ENCODE results near the gene SYNPO2.
"Not testable (repeated sequence)": the region's sequence is repeated elsewhere in the genome, so short reads cannot be mapped to it uniquely, and the experiment has no call there.

The SYNPO2 gene

GRCh38 chr4:118975449-118976192 lies 87.0 kb downstream of the SYNPO2 start:
- no peak for DNase-seq

GRCh38 chr4:118976193-118976560 lies 87.5 kb downstream of the SYNPO2 start:
- DNase-seq = not testable (repeated sequence)

- DNase-seq = not testable (repeated sequence)
Observed at GRCh38 chr4:118977100-118977499, 88.4 kb downstream of the SYNPO2 start.

- DNase-seq = no peak
Observed at GRCh38 chr4:118979712-118980111, 91.1 kb downstream of the SYNPO2 start.

GRCh38 chr4:118981171-118981838 lies 92.7 kb downstream of the SYNPO2 start:
- DNase-seq = no peak

- DNase-seq = peak; percentile 79 to 88
Observed at GRCh38 chr4:118981839-118982381, 93.3 kb downstream of the SYNPO2 start.

GRCh38 chr4:118983293-118983692 lies 94.6 kb downstream of the SYNPO2 start:
- DNase-seq = no peak

- DNase-seq = peak; percentile 47 to 76
Observed at GRCh38 chr4:118983831-118984230, 95.2 kb downstream of the SYNPO2 start.

- DNase-seq = no peak
Observed at GRCh38 chr4:118985170-118986000, 96.7 kb downstream of the SYNPO2 start.

GRCh38 chr4:118987959-118988634 lies 99.4 kb downstream of the SYNPO2 start:
- DNase-seq = no peak

GRCh38 chr4:118988635-118988972 lies 100.0 kb downstream of the SYNPO2 start:
- no peak for DNase-seq

GRCh38 chr4:118989098-118990080 lies 100.7 kb downstream of the SYNPO2 start:
- no peak for DNase-seq

GRCh38 chr4:118991686-118992085 lies 103.0 kb downstream of the SYNPO2 start:
- DNase-seq = no peak

GRCh38 chr4:118992149-118992548 lies 103.5 kb downstream of the SYNPO2 start:
- DNase-seq = no peak

GRCh38 chr4:118993333-118993732 lies 104.7 kb downstream of the SYNPO2 start:
- no peak for DNase-seq

- no peak for DNase-seq
Observed at GRCh38 chr4:118994030-118994429, 105.4 kb downstream of the SYNPO2 start.

- no peak for DNase-seq
Observed at GRCh38 chr4:118995693-118996391, 107.2 kb downstream of the SYNPO2 start.

GRCh38 chr4:118997601-118998000 lies 108.9 kb downstream of the SYNPO2 start:
- no peak for DNase-seq

- DNase-seq = no peak
Observed at GRCh38 chr4:118999919-119000318, 111.3 kb downstream of the SYNPO2 start.

GRCh38 chr4:119000400-119000799 lies 111.7 kb downstream of the SYNPO2 start:
- DNase-seq = no peak

- DNase-seq = no peak
Observed at GRCh38 chr4:119002476-119002875, 113.8 kb downstream of the SYNPO2 start.

All from inflammatory macrophage treated with lipopolysaccharide for 1 hour (primary cell).